Central memory CD4-positive, alpha-beta T cell (primary cell): Measurements from ENCODE around the gene IGF2.
"Not testable (repeated sequence)": the region's sequence is repeated elsewhere in the genome, so short reads cannot be mapped to it uniquely, and the experiment has no call there.

Experiments used
- DNase-seq: peaks from one replicate; pipeline ENCODE4 v3.0.0; 2022

Gene IGF2

DNA sequence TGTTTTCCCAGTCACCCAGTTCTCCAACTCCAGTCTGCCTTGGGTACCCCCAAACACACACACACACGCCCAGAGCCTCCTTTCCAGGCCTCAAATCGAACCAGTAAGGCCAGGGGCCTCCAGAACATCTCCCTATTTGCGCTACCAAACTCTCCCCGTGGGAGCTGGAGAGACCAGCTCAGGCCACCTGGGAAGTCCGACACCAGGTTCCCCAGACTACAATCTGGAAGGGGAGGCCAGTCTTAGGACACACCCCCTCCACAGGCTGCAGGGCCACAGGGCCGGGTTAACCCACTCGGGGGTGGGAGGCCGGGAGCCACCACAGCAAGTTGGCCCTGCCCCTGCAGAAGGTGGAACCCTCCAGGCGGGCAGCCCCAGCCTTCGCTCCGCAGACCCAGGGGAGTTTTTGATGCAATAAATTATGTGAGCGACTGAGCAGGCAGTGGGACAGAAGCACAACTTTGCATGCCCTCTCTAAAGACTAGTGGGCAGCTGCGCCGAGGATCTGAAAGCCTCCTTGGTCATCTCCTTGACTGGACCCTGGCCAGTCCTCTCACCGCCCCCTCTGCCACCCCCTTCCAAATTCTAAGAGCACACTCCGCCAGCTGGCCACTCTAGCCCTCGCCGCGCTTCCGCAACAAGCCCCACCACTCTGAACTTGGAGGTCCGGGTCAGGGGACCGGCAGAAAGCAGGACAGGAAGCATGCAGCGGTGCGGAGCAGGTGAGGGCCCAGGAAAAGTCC, 2.8 kb downstream of the IGF2 start:
- no peak for DNase-seq

DNA sequence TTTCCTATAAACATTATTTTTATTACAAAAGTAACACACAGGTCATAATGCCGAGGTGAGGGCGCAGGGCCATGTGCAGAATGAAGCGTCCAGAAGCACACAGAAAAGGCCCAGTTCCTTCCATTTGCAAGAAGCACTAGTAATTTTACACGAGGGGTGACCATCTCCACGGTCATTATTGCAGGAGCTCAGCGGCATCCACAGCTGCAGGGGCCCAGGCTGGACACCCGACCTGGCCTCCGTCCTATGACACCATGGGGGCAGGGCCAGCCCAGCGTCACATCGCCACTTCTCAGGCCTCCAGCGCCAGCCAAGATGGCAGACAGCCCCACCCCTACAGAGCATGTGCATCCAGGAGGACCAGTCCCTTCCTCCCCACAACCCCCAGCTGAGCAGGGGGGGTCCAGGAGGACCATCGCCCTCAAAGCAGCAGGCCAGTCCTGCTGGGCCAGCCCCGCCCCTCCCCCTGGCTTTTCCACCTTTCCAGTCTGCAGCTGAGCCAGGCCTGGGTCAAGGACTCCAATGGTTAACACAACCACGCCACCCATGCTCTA, 3.5 kb downstream of the IGF2 start:
- no peak for DNase-seq

DNA sequence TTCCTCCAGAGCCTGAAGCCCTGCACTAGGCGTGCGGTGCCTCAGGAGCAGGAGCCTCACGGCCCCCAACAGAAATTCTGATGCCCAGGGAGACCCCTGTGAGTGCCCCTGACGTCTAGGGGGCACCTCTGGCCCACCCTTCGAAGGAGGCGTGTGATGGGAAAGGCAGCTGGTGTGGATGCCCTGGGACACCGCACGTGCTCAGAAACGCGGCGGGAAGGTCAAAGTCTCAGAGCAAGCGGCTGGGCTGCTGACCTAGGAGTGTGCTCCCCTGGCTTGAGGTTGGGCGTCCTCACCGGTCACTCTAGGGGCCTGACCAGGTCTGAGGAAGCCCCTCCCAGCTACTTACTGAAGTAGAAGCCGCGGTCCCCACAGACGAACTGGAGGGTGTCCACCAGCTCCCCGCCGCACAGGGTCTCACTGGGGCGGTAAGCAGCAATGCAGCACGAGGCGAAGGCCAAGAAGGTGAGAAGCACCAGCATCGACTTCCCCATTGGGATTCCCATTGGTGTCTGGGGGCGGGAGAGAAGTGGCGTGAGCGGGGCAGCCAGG, 4.1 kb downstream of the IGF2 start:
- no peak for DNase-seq

DNA sequence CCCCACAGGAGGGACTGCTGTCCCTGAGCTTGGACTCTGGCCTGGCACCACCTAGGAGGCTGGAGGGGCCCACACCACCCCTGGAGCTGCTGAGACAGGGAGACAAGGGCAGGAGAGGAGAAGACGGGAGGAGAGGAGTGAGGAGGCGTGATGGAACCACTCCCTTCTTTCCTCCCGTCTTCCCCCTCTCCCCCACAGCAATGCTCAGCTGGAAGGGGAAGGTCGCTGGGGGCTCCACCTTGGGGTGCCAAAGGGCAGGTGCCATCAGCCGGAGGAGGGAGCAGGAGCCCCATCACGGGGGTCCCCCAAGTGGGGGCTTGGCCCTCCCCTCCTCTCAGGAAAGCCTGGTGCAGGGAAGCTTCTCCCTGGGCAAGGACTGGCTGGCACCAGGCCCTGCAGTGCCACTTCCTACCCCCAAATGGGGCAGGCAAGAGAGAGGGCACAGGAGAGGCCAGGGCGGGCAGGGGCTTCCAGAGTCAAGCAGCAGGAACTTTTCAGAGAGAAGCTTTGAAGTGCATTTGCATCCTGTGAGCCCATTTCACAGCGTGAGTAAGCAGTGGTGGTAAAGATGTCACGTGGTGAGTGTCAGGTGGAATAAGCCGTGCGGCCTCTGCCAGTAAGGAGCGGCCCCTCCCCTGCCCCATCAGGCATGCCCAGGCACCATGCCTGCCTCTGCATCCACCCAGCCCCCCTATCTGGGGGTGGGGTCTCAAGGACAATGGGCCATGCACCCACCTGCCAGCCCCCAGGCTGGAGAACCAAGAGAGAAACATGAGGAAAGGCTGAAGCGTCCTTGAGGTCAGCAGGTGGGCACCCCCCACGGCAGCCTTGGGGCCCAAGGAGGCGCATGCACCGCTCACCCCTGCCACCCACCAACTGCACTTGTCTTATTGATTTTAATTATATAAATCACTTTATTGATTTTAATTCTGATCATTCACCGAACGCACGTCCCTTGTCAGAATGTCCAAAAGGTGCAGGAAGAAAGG, 4.9 kb downstream of the IGF2 start:
- DNase-seq: no peak

DNA sequence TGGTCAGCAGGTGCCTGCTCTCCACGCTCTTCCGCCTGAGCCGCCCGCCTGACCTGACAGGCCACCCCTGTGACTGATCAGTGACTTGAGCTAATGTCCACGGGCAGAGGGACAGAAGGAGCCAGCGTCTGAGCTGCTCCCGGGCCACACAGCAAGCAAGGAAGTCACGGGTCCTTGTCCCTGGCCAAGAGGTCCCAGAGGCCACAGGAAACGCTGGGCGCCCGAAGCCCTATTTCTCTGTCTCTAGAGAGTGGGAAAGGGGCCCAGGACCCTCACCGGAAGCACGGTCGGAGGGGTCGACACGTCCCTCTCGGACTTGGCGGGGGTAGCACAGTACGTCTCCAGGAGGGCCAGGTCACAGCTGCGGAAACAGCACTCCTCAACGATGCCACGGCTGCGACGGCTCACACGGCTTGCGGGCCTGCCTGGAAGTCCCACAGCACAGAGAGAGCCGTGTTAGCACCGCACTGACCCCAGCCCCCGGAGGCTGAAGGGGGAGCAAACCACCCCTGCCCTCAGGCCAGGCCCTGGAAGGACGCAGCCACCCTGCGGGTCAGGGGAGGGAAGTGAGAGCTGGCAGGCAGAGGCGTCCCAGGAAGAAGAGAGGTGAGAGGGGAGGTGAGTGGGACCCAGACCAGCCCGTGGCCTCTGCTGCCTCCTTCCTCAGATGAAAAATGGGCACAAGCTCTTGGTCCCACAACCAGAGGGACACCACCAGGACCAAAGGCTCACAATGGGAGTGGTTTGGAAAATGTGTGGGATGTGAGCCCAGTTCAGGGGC, 5.8 kb downstream of the IGF2 start:
- DNase-seq: no peak

DNA sequence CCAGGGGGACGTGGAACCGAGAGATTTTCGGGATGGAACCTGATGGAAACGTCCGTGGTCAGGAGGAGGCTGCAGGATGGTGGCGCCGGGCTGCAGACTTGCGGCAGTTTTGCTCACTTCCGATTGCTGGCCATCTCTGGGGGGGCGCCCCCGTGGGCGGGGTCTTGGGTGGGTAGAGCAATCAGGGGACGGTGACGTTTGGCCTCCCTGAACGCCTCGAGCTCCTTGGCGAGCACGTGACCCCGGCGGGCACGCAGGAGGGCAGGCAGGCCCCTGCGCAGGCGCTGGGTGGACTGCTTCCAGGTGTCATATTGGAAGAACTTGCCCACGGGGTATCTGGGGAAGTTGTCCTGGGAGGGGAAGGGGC, 6.3 kb downstream of the IGF2 start:
- DNase-seq: no peak

DNA sequence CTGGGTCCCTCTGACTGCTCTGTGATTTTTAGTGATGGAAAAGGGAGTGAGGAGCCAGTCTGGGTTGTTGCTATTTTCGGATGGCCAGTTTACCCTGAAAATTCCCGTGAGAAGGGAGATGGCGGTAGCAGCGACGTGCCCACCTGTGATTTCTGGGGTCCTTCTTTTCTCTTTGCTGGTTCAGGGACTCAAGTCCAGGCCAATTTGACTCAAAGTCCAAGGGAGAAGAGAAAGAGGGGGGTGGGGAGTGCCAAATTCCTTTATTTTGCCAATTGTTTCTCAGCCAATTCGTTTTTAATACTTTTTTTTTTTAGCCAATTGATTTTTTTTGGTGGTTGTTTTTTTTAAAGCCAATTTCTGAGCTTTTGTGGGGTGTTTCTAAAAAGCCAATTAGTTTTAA, 6.9 kb downstream of the IGF2 start:
- no peak for DNase-seq

DNA sequence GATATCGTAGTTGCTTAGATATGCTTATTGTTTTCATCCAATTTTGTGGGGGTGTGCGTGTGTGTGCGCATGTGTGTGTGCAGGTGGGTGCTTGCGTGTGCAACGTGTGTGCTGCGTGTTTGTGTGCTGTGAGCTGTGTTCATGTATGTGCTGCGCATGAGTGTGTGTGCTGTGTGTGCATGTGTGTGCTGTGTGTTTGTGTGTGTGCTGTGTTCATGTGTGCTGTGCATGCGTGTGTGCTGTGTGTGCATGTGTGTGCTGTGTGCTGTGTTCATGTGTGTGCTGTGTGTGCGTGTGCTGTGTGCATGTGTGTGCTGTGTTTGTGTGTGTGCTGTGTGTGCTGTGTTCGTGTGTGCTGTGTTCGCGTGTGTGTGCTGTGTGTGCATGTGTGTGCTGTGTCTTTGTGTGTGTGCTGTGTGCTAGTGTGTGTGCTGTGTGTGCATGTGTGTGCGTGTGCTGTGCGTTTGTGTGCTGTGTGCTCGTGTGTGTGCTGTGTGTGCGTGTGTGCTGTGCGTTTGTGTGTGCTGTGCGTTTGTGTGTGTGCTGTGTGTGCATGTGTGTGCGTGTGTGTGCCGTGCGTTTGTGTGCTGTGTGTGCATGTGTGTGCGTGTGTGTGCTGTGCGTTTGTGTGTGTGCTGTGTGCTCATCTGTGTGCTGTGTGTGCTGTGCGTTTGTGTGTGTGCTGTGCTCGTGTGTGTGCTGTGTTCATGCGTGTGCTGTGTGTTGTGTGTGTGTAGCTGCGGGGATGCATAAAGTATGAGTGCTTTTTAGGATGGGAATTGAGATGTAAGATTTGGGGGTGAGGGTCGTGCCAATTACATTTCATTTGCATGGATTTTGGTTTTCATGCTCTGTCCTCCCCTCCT, 7.6 kb downstream of the IGF2 start:
- no peak for DNase-seq

DNA sequence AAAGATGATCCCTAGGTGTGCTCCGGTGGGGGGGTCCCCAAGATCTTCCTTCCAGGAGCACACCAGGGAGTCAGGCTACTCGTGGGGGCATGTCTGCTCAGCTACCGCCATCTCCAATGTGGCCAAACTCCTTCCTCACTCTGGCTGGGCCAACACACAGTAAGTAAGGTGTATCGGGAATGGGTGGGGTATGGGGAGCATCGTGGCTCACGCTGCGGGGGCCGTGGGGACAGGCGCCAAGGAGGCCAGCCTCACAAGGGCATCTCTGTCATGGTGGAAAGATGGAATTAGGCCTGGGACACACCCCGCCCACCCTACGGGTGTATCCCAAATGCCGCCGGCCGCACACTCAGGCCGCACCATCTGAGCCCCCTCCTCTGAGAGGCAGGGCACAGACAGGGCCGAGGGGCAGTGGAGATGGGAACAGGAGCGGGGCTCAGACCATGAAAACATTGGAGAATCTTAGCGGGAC, 8.3 kb downstream of the IGF2 start:
- no peak for DNase-seq

DNA sequence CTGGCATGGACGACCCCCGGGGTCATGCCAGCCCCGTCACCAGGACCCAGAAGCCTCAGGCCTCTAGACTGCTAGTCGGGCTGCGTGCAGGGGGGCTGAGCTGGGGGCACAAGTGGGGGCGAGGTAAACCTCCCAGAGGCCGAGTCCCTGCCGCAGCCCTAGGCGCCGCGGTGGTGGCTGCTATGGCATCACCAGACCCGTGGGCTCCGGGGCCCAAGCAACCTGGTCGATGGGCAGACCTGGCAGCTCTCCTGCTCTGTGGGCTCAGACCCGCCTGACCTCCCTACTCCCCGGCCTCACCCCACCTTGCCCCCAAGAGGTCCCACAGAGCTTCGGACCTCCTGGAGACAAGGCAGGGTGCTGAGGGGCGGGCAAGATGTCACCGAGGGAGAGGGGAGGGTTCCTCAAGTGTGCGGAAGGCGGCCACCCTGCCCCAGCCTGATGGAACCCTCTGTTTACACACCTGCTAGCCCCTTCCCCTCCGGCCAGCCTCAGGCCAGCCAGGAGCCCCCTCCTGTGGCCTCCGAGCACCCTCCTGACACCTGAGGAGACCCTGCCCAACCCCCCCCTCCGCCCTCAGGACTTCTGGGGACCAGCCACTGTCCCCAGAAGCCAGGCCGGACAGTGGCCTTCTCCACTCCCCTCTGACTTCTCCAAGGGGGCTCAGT, 9.4 kb downstream of the IGF2 start:
- no peak for DNase-seq

DNA sequence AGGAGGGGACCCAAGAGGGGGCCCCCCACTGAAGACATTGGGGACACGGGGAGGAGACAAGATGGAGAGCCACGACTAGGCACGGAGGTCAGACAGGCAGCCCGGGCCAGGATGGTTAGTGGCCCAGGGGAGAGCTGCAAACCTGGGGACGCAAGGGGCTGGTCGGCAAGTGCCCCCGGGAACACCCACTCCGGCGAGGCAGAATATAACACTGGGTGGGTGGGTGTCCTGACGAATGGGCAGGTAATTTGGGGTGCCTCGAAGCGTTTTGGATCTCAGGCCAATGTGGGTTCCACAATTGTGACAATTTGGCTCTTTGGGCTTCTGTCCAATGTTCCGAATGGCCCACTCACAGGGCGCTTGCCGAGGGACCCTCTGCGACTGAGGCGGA, 9.9 kb downstream of the IGF2 start:
- no peak for DNase-seq

DNA sequence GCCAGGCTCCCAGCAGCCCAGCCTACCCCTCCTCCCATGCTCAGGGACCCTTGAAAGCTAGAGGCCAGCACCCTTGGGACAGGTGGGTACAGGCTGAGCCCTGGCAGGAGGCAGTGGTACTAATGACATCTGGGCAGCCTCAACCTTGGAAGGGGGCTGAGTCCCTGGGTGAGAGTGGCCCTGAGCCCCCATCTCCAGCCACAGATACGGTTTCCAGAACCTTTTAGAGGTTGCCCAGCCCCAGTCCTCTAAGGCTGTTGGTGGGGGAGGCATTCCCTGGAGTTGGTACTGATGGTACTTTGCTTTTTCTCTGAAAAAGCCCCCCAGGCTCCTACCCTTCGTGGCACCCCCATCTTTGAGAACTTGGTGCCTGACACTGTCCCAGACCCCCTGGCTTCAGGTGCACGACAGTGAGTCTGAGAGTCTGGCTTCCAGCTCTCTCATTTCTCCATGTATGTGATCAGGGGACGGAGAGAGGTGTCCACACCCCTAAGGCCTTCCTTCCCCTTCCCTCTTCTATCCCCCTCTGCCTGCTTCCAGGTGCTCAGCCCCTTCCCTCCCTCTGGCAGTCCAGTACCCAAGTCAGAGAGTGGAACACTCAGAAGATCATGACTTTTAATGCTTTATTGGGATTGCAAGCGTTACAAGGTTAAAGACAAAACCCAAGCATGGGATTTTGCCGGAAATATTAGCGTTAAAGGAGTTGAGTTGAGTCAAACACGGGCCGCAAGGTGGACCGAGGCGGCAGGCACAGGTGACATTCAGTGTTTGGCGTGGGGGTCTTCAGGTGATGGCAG, 10.5 kb downstream of the IGF2 start:
- no peak for DNase-seq

DNA sequence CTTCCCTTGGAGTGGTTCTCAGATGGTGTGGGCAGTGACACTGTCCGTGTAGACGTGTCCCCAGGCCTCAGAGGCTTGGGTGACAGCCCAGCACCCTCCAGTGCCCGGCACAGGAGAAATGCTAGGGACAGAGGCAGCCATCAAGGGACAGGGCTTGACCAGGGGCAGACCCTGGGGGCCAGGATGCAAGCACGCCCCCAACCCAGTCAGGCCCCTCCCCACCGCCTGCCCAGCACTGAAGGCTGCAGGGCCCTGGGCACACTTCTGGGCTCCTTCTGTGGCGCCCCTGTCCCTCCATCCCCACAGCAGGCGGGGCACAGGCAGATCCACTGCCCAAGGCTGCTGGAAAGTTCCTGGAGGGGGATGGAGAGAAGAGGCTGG, 11.1 kb downstream of the IGF2 start:
- DNase-seq: no peak

DNA sequence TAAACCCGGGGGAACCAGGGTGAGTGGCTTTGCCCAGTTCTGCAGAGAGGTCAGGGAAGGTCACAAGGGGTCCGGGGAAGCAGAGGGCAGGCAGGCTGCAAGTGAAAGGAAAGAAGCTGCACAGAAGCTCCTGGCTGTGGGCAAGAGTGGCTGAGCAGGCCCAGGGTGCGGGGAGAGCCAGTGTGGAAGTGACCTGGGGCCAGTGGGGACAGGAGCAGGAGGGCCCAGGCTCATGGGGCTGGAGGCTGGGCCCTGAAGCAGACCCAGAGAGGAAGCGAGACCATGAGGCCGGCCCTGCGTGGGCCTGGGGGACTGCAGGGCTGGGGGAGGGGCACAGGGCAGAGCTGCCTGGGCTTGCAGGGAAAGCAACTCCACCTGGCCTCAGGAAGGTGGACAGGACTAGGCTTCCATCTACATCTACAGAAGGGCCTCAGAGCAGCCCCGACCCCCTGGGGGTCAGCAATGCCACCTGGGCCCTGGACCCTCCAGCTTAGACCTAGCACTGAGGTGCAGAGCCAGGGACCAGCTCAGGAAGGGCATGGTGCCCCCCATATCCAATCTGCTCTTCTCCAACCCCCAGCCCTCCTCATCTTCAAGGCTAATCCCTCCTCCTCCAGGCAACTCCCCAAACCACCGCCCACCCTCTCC, 11.6 kb downstream of the IGF2 start:
- DNase-seq: no peak

DNA sequence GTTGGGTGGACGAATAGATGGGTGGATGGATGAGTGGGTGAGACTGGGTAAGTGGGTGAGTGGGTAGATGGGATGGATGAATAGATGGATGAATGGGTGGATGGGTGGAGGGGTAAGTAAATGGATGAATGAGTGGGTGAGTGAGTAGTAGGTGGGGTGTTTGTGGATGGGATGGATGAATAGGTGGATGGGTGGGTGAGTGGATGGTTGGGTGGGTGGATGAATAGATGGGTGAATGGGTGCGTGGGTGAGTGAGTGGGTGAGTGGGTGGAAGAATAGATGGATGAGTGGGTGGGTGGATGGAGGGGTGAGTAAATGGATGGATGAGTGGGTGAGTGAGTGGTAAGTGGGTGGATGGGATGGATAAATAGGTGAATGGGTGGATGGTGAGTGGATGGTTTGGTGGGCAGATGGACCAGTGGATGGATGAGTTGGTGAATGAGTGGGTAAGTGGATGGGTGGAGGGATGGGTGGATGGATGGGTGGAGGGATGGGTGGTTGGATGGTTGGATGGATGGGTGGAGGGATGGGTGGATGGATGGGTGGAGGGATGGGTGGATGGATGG, 12.6 kb downstream of the IGF2 start:
- no peak for DNase-seq

DNA sequence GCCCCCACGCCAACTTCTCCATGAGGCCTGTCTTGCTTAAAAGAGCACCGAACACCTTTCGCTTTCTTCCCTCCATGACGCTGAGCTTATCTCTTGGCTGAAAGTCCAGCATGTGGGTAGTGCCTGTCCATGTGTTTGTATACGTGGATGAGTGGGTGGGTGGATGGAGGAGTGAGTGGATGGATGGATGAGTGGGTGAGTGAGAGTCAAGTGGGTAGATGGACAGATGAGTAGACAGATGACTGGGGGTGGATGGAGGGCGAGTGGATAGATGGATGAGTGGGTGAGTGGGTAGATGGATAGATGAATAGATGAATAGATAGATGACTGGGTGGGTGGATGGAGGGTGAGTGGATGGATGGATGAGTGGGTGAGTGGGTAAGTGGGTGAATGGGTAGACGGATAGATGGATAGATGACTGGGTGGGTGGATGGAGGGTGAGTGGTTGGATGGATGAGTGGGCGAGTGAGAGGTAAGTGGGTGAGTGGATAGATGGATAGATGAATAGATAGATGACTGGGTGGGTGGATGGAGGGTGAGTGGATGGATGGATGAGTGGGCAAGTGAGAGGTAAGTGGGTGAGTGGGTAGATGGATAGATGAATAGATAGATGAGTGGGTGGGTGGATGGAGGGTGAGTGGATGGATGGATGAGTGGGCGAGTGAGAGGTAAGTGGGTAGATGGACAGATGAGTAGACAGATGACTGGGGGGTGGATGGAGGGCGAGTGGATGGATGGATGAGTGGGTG, 14.3 kb downstream of the IGF2 start:
- not testable (repeated sequence) for DNase-seq

DNA sequence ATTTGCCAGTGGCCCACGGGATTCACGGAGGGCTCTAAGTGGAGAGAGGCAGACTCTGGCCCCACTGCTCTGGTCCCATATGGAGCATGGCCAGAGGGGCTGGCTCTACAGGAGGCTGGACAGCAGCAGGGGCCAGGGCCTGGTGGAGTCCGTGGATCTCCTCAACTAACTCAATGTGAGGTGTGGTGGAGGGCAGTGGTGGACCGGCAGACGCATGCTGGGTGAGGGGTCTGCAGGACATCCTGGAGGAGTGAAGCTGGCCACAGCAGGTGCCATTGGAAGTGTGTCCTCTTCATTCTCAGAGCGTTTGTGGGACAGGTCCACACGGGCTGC, 15.6 kb downstream of the IGF2 start:
- no peak for DNase-seq

DNA sequence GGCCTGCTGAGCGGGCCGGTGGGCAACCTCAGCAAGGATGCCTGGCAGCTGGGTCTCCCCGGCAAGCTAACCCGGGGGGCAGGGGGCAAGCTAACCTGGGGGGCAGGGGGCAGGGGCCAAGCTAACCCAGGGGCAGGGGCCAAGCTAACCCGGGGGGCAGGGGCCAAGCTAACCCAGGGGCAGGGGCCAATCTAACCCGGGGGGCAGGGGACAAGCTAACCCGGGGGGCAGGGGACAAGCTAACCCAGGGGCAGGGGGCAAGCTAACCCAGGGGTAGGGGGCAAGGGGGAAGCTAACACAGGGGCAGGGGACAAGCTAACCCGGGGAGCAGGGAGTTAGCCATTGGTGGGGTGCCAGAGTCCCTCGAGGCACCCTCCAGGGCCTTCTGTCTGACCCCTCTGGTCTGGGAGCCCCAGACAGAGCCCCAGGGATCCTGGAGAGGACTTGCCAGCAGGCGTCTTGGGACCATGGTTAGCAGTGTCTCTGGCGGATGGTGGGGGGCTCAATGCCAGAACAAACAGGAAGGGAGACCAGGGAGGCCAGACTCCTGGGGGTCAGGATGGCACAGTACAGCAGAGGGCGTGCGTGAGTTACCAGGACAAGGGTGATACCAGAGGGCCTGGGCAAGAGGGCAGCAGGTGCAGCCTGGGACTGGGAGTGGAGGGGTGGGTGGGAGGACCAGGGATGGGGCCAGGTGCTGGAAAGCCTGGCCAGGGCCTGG, 16.1 kb downstream of the IGF2 start:
- no peak for DNase-seq
